ENCODE measurements around the gene LIPF.

- TF ChIP-seq EP300 (IDR thresholded peaks at IDR 0.05; ENCODE audit: borderline replicate concordance in 1 of 2, low read depth in 1 of 2, low read length in 1 of 2) (no peak), POLR2AphosphoS5 (IDR thresholded peaks at IDR 0.05; ENCODE audit: low read depth, low read length) (no peak), MXI1 (IDR thresholded peaks at IDR 0.05; ENCODE audit: low read depth, low read length) (no peak), CTCF (IDR thresholded peaks at IDR 0.05) (no peak), TAF1 (IDR thresholded peaks at IDR 0.05; ENCODE audit: borderline replicate concordance, low read depth, low read length) (no peak), ZBTB33 (IDR thresholded peaks at IDR 0.05; ENCODE audit: borderline replicate concordance, low read depth) (no peak), GABPA (IDR thresholded peaks at IDR 0.05; ENCODE audit: low read depth) (no peak), EZH2phosphoT487 (IDR thresholded peaks at IDR 0.05; ENCODE audit: borderline replicate concordance, low read depth) (no peak), FOSL2 (IDR thresholded peaks at IDR 0.05; ENCODE audit: borderline replicate concordance, low read depth) (no peak), REST (IDR thresholded peaks at IDR 0.05; ENCODE audit: low read depth, low read length) (no peak), USF2 (IDR thresholded peaks at IDR 0.05; ENCODE audit: borderline replicate concordance, low read depth, low read length) (no peak)
These were observed 39.4 kb upstream of the LIPF start for GRCh38 chr10:88624840-88625239.

Data from SK-N-SH (cell line).